GM18526 (cell line): Measurements from ENCODE around the gene UBASH3A.

Experiments used
- POLR2A ChIP-seq: IDR thresholded peaks from 3 replicates; pipeline ENCODE4 v1.6.1; 2011; ENCODE audit not compliant: insufficient read length; ENCODE audit errors: extremely low read depth

The UBASH3A gene

DNA sequence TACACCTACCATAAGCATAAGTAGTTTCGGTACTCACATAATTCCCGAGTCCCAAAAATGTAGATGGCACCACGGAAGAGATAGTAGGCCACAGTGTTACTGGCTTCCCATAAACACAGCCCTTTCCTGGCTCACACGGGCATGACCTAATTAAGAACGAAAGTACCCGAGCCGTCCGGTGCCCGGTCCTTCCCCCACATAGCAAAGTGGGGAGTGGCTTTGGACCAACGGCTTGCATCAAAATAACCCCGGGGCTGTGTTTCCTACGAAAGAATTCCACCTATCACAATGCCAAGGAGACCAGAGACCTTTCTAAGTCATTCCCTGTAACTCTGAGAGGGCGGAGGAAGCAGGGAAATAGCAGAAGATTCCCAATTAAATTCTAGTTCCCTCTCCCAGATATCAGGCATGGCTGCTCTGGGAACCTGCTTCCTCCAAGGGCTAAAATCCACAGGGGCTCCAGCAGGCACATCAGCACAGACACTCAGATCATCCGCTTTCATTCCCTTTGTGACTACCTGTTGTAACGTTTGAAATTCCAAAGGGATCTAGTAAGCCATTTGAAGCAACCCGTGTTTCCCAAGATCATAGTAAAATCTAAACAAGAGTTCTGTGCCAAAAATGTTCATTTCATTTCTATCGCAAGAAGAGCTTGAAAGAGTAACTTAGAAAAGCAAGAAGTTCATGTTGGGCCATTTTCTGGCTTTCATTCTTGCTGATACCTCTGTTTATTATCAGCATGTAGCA lies 7.6 kb upstream of the UBASH3A start, which contains the start of gene TMPRSS3:
TMPRSS3 (minus strand) TSS at position 148 of the 747 bp plus-strand sequence. CDS start 635 bp downstream, outside the sequence.
- TF ChIP-seq POLR2A, result no peak

DNA sequence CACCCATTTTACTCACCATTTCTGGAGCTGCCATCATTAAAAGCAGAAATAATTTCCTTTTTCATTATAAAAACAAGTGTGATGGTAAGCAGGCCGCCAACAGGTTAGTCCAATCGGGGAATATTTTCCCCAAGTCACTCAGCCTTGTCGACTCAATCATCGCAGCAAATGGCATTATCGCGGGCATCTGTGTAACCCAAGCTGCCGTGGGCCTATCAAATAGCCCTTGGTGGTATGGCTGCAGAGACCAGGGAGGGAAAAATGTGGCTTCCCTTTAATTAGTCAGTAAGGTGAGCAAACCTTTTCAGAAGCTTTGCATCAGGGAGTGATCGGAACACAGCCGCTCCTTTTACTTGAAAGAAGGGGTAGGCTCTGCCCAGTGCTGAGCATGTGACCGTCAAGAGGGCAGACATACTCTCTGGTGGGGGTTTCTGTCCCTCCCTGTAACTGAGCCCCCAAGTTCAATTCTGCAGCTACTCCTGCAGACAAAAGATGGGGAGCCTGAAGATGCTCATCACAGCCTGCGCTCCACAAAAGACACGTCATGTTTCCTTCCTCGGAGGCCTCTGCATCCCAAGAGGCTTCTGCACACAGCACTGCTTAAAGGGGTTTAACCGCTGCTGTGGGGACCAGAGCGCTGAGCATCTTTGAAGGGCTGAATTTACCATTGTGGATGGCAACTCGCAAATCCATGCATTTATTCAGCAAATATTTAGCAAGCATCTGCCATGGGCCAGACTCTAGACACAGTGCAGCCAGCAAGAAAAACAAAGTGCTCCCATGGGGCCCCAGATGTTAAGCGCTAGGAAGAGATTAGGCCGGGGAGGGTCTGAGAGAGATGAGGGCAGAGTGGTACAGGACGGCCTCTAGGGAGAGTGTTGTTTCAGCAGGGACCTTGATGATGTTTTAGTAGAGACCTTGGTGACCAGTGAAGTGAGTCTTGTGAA lies 6.6 kb upstream of the UBASH3A start:
- no peak for TF ChIP-seq POLR2A

DNA sequence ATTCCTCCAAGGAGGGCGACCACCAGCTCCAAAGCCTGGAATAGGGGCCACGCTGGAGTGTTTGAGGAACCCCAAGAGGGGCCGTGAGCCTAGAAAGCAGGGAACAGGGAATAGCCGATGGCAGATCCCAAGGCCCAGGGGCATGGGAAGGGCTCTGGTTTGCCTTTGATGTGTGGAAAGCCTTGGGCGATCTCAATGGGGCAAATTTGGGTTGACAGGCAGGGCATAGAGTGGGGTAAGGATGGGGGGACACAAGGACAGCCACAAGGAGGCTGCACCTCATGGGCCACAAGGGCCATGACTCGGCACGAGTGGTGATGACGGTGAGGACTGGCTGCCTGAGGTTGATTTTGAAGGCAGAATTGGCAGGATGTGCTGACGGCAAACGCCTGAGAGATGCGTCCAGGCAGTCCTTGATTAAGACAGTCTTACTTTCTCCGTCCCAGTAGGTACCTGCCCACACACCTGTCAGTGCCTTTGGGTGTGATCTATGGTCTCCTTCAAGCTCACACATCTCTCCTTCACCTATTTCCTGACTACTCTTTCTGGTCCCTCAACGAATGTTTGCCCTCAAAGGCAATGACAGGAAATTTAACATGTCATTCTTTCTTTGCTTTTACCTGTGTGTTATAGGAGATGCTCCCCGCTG lies 5.8 kb upstream of the UBASH3A start:
- no peak for TF ChIP-seq POLR2A

DNA sequence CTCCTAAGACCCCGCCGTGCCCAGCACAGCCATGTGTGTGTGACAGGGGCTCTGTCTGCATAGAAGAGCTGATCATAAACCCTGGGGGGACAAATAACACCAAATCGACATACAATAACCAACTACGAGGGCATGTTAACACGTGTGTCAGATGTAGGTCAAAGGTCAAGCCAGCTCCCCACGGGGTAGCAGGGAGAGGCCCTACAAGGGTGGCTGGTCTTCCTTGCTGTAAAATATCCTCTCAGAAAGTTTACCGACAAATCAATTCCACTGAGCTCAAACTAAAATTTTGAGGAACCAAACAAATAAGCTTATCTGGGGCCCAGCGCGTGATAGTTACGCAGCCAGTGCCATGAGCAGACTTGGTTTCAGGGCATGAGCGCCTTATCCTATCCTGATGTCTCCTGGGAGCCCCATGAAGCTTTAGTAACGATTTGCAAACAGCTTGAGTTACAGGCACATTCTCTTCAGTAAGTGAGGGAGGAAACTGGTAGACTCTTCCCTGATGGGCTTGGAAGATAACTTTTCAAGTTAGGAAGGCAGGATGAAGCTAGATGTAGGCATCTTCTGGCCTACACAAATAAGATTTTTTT lies 5.2 kb upstream of the UBASH3A start:
- TF ChIP-seq POLR2A, result no peak

DNA sequence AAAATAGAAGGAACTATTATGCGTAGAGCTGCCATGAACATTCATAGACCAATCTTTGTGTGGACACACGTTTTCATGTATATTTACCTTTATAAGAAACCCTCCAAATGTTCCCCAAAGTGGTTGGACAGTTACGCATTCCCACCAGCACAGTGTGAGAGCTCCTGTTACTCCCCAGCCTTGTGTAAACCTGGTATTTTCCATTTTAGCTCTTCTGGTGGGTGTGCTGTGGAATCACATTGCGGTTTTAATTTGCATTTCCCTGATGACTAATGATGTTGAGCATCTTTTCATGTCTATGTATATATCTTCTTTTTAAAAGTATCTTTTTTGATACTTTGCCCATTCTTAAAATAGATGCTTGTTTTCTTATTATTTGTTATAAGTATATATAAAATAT lies 3.2 kb upstream of the UBASH3A start:
- no peak for TF ChIP-seq POLR2A

DNA sequence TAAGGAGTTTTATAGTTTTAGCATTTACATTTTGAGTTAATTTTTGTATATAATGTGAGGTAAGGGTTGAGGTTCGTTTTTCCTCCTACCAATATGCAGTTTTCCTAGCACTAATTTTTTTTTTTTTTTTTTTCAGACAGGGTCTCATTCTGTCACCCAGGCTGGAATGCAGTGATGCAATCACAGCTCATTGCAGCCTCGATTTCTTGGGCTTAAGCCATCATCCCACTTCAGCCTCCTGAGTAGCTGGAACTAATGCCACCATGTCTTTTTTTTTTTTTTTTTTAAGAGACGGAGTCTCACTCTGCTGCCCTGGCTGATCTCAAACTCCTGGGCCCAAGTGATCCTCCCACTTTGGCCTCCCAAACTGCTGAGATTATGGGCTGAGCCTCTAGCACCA lies 2.5 kb upstream of the UBASH3A start:
- TF ChIP-seq POLR2A, result no peak

DNA sequence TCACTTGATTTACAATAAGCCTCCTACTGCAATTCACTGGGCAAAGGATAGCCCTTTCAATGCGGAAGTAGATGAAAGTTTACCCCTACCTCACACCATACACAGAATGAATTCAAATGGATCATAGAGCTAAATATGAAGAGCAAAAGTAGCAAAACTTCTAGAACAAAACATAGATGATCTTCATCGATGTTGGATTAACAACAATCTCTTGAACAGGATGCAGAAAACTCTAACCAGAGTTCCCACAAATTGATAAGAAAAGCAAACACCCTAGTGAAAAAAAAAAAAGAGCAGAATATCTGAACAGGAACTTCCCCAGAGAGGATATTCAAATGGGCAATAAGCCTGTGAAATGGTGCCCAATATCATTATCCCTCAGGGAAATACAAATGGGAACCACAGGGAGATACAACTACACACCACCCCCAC lies 1.9 kb upstream of the UBASH3A start:
- no peak for TF ChIP-seq POLR2A

DNA sequence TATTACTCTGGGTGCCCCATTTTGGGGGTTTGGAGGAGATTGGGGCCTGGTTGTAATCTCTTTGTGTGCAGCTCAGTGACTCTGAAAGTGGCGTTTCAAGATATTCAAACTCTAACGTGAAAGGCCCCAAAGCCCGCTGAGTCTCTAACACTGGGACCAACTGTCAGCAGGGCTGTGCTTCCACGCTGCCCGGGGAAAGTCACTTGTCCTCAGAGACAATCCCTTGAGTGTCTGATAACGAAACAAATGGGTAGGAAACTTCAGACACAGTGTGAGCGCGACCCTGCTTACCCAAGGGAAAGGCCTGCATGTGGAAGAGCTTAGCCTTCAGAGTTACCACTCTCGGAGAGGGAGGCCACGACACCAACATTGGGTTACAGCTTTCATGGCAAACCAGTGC lies 837 bp downstream of the UBASH3A start:
- no peak for TF ChIP-seq POLR2A

DNA sequence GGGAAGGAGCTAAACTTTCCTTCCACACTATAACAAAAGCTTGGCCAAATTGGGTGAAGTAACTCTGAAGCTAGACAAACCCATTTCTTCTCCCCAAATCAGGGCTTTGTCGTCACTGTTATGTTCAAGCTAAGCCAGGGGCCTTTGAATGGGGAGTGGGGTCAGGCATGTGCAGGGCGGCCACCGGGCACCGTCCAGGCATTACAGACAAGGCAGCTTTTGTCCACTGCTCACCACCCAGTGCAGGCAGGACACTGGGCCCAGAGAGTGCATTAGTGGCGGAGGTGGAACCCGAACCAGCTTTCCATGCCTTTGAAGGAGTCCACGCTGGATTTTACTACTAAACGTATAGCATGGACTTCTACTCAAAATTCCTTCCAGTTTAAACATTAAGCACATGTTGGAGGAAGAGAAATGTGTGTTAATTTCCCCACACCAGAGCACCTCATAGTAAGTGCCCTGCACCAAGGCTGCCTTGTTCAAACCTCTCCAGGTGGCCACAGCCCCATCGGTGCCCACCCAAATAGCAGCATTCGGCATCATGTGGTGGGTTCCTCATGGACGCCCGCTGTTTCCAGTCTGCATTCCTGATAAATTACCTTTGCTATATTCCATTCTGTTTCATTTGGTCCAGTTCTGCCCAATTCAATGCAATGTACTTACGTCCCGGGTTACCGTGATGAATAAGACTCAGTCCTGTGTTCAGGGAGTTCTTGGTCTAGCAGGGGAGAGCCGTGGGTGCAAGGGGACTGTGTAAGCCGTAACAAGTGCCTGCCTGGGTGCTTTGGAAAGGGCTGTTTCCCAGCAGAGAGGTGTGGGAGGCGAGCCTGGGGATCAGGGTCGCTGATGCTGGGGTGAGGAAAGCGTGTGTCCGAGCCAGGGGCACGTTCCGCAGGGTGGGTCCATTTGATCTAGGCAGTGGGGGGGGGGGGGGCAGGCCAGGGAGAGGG lies 1.6 kb downstream of the UBASH3A start:
- no peak for TF ChIP-seq POLR2A

DNA sequence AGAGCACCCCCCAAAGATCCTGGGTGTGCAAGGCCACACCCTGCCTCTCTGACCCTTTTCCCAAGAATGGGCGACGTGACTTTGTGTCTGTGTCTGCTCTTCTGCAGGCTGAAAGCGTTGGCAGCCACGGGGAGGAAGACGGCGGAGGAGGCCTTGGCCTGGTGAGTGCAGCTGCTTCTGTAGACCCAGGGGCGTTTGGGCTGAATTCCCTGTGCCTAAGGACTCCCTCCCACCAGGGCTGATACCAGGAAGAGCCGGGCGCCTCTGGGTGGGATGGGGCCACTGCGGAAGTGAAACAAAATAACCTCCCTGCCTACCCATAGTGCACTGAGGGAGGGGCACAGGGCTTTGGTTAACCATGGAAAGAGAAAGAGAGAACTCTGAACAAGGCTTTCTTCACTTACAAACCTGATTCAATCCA lies 2.5 kb downstream of the UBASH3A start:
- TF ChIP-seq POLR2A, result no peak

DNA sequence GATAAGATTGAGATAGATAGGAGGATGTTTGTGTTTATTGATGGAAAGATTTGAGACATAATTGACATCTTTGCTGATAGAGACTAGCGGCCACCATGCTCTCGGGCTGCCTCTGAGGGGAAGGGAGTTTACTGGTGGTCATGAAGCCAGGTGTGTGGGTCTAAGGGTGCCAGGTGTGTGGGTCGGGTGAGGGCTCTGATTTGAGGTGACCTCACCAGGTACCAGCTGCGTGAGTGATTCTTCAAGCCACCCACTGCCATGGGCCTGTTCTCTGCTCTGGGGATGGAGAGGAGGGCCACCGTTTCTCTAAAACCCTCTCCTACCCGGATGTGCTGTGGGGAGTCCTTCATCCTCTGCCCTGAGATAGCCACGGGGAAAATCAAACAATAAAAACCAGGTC lies 3.2 kb downstream of the UBASH3A start:
- TF ChIP-seq POLR2A, result no peak

DNA sequence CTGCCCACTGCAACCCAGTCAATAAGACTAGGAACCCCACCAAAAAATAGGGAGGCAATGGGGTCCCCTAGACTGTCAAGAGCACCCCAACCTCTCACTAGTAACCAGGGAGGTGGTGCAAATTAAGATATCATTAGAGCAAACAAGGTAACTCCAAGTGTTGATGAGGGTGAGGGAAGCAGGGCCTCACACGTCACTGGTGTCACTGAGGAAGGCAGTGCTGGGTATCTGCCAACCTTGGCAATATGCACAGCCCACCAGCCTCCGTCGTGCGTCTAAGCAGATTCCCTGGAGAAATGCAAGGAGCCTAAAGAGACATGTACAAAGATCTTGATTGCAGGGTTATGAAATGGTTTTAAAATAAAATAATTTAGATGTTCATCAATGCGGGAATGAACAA lies 3.8 kb downstream of the UBASH3A start:
- no peak for TF ChIP-seq POLR2A

DNA sequence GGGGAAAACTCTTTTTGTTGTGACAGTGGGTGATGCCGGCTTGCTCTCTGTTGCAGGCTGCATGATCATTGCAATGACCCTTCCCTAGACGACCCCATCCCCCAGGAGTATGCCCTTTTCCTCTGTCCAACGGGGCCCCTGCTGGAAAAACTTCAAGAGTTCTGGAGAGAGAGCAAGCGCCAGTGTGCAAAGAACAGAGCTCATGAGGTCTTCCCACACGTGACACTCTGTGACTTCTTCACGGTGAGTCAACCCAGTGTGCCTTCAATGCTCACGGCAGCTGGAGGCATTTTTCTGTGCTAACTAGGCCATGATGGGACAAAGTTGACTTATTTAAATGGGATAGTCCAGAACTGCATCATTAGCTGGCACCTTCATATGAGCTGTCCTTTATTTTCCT lies 5.7 kb downstream of the UBASH3A start:
- TF ChIP-seq POLR2A, result no peak

DNA sequence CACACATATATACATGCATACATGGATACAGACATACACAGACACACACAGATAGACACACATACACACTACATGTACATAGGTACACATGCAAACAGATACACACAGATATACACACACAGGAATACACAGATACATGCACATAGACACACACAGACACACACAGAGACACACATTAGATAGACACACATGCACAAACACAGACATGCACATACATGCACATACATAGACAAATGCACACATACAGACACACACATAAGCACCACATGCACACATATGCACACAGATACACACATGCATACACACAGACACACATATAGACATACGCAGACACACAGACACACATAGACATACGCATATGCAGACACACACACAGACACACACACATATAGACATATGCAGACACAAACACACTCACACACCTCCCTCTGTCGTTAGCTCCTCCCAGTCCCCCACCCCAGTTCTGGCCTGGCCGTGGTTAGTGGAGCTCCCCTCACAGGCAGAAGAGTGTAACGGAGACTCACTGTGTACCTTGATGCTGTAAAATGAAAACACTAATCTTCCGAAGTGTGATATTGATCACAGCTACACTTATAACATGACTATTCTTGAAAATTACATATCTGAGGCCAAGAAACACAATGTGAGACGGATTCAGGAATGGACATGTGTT lies 7.6 kb downstream of the UBASH3A start:
- no peak for TF ChIP-seq POLR2A
